HG02623 (cell line): ENCODE results near the gene HADHA.

Experiments
- ATAC-seq: cut with Tn5 transposase; IDR thresholded peaks from one replicate; pipeline ENCODE4 v1.9.1; 2021; ENCODE audit warnings: moderate library complexity; ENCODE audit not compliant: unreplicated experiment

HADHA gene

DNA sequence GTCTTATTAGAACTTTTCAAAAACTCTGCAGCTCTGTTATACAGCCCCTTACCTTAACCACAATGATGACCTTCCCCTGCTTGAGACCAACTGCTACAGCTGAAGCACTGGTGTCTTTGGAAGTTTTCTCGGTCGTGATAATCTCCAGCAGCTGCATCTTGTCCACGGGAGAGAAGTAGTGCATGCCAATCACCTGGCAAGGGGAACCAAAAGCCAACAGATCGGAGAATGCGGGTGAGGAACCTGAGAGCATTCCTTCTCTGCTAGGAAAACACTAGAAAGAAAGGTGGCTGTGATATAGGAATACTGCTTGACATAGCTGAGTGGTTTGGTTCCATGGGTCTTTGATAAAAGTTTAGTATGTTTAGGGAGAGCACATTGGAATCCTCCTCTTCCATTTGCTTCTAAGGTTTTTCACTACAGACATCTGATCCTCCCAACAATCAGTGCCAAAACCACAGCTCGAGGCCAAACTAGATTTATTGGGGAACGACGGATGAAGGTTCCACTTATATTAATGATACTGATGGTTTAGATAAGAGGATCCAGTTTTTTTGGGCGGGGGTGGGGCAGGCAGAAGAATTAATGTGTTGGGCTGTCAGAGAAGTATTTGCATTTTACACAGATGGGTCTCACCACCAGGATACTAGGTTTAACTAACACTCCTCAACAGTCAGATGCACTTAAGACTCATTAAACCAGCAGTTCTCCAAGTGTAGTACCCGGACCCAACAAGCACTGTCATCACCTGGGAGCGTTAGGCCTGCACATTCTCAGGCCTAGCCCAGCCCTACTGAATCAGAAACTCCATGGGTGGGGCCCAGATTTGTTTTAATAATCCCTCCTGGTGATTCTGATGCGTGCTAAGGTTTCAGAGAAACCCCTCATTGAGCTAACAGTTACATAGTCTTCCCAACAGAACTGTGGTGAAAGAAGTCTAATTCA is 49.1 kb downstream of the HADHA start:
- ATAC-seq: no peak

GRCh38 chr2:26193578-26194231 is 50.7 kb downstream of the HADHA start:
- no peak for ATAC-seq

DNA sequence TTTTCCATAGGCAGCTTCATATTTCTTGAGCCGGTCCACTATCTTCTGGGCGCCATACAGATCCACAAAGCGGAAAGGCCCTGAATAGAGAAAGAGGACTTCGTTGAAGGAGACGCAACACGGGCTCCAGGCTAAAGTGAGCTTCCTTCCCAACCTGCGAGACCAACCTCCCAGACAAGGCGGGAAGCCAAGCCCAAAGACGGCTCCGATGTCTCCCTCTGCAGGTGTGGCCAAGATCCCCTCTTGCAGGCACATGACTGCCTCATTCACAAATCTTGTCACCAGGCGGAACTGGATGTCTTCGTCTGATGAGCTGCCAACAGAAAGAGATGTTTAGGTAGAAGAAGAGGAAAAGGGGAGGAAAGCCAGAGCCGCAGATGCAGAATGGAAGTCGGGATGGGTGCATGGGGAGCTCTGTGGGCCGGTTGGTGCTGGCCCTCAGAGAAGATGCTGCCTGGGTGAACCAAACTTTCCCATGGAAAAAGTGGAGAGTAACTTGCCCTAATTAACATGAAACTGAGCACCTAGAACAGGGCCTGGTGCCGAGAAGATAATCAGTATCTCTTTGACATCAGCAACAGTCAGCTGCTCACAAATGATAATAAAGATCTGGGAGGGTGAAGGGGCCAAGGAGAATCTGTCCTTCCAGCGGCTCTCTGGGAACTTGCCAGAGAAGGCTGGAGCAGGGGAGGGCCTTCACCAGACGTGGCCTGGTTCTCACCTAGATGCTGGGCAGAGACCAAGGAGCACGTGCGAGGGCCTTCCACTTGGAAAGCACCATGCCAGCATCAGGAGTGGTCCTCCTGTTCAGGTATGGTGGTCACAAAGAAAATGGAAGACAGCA is 52.9 kb downstream of the HADHA start:
- ATAC-seq: no peak

- ATAC-seq: no peak
Measured at GRCh38 chr2:26190369-26190768, 54.1 kb downstream of the HADHA start.

DNA sequence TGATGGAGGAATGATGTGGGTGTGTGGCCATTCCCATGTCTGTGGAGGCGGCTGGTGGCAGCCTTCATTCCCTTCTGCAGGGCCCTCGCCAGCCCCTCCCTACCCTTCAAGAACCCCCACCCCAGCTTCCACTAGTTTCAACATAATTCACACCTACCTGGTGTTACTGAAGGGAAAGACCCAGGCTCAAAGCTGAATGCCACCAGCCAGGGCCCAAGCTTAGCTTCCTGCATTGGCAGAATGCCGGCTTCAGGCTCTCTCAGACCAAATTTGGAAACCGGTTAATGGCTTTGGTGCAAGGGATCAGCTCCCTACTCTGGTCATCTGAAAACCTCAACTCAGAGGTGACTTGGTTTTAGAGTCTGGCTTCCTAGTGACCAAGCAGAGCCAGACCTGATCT is 54.7 kb downstream of the HADHA start:
- ATAC-seq: no peak

DNA sequence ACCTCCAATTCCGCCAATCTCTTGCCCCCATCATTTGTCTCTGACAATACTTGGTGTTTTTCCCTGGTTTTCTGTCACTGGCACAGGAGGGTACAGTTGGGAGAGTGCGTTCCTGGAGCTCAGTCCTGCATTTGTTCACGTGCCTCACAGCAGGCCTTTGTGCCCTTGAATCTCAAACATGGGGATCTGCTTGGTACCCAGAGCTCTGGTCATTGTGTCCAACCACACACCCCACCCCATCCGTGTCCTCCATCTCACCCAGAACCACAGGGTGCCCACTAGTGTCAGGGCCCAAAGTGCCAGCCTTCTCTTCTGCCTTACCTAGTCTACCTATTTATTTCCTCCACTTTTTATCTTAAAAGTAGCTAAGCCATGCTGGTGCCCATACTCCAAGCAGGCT is 55.3 kb downstream of the HADHA start:
- no peak for ATAC-seq

DNA sequence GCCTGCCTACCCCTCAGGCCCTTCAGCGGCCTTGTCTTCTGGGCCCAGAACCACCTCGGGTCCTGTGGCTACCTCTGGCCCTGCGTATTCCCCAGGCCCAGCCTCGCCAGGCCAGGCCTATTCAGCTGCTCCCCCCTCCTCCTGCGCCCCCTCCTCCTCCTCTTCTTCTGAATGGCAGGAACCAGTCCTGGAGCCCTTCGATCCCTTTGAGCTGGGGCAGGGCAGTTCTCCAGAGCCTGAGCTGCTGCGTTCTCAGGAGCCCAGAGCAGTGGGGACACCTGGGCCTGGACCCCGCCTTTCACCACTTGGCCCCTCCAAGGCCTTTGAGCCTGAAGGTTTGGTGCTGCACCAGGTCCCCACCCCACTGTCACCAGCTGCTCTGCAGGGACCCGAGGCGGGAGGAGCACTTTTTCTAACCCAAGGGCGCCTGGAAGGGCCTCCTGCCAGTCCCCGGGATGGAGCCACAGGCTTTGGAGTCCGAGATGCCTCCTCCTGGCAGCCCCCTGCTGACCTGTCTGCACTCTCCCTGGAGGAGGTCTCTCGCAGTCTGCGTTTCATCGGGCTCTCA is 56.8 kb downstream of the HADHA start:
- no peak for ATAC-seq

- ATAC-seq: no peak
Measured at GRCh38 chr2:26187114-26187513, 57.3 kb downstream of the HADHA start.

DNA sequence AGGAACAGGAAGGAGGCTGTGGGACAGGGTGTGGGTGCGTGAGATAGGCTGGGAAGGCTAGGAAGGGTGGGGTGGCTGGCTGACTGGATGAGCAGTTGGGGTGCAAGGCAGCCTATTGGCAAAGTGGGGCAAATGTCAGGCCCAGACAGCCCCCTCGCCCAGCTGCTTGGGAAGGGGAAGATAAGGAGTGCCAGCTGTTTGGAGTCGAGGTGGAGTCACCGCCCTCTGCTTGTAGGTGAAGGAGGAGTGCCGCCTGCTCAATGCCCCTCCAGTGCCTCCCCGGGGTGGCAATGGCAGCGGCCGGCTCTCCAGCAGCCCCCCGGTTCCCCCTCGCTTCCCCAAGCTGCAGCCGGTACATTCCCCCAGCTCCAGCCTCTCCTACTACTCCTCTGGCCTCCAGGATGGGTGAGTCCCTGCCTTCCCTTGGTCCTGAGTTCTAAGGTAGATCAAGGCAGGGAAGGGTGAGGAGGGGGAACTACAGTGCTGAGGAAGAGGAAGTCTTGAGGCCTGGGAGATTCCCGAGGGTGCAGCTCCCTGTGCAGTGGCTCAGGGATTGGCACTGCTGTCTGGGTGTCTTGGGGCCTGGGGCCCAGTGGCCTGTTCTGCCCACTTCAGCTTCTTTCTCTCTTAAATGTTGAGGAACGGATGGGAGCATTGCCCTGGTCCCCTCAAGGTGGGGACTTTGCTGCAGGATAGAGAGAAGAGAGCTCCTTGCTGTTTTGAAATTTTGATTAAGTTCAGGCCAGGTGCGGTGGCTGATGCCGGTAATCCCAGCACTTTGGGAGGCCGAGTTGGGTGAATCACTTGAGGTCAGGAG is 58.3 kb downstream of the HADHA start:
- ATAC-seq: no peak

- no peak for ATAC-seq
Measured at GRCh38 chr2:26185304-26185928, 59.0 kb downstream of the HADHA start.

- ATAC-seq: no peak
Measured at GRCh38 chr2:26184555-26185303, 59.7 kb downstream of the HADHA start.

GRCh38 chr2:26184121-26184520 is 60.3 kb downstream of the HADHA start:
- ATAC-seq: no peak

- ATAC-seq: no peak
Measured at GRCh38 chr2:26182887-26183630, 61.4 kb downstream of the HADHA start.

DNA sequence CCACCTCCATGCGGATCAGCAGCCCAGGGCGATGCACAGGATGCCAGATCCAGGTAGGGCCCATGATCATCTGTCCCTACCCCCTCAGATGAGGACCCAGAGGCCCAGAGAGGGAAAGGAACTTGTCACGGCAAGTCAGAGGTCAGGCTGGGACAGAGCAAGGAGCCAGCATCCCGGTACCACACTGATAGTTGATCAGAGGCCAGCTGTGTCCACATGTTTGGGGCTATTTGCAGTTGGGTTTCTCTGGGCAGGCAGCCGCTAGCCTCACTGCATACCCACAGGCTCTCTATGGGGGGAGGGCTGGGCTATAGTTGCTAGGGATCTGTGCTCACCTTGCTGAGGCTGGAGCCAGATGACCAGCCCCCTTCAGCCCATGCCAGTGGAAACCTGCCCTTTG is 62.0 kb downstream of the HADHA start:
- no peak for ATAC-seq

GRCh38 chr2:26179446-26179913 is 65.0 kb downstream of the HADHA start:
- no peak for ATAC-seq

- no peak for ATAC-seq
Measured at GRCh38 chr2:26178746-26179436, 65.5 kb downstream of the HADHA start.

DNA sequence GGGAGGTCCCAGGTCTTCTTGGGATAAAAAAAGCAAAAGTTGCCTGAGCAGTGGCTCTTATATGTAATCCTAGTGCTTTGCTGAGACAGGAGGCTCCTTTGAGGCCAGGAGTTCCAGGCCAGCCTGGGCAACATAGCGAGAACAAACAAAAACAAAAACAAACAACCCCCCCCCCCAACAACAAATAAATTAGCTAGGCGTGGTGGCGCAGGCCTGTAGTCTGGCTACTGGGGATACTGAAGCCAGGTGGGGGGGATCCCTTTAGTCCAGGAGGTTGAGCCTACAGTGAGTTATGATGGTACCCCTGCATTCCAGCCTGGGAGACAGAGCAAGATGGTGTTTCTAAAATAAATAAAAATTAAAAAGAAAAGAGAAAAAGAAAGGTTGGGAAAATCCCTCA is 66.2 kb downstream of the HADHA start:
- ATAC-seq: no peak

DNA sequence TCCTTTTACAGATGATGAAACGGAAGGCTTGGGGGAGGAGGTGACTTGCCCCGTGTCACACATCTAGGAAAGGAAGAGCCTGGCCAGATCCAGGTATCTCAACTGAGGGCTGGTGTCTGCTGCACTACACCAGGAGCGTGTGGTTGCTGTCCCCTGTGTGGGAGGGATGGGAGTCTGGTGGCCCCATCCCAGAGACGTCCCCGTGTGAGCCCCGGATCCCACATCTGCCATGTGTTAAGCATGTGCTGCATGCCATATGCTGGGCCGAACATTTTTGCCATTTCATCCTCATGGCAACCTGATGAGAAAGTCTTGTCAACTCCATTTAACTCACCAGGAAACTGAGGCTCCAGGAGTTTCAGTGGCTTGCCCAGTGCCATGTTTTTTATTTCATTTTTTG is 67.3 kb downstream of the HADHA start:
- no peak for ATAC-seq
